K562 (cell line): Measurements from ENCODE around the gene SULT1A3. TPM values are rescaled to one million over a fixed set of nuclear protein-coding genes. Genes with fewer than 3 reads are reported as not detected.

Experiments
- ARID2 ChIP-seq: fragments of 450-650 bp; IDR thresholded peaks from 2 replicates; pipeline ENCODE4 v1.6.1; 2017; ENCODE audit warnings: antibody characterized with exemption, mild to moderate bottlenecking
- GATA2 ChIP-seq: sonication (generic); formaldehyde crosslinking; IDR thresholded peaks from 2 replicates; pipeline ENCODE4 v1.4.0; 2020; ENCODE audit warnings: mild to moderate bottlenecking, missing genetic modification reagents
- HINFP ChIP-seq: fragments of 450-650 bp; conservative IDR thresholded peaks from 2 replicates; pipeline ENCODE4 v1.6.1; 2016; ENCODE audit warnings: missing genetic modification characterization, low read depth, mild to moderate bottlenecking, control low read depth, missing compliant biosample characterization
- HNRNPUL1 ChIP-seq: fragments of 200-400 bp; formaldehyde crosslinking; IDR thresholded peaks from 2 replicates; pipeline ENCODE4 v1.6.1; 2017; ENCODE audit warnings: low read length
- KAT8 ChIP-seq: fragments of 450-650 bp; IDR thresholded peaks from 2 replicates; pipeline ENCODE4 v1.6.1; 2016; ENCODE audit warnings: low read depth, mild to moderate bottlenecking
- KDM5B ChIP-seq: fragments of 200-600 bp; sonication (generic); IDR thresholded peaks from 2 replicates; pipeline ENCODE4 v1.6.1; 2012; ENCODE audit warnings: low read depth, mild to moderate bottlenecking, moderate library complexity, low read length, control low read depth, inconsistent platforms; ENCODE audit not compliant: insufficient replicate concordance
- MTA2 ChIP-seq: fragments of 450-650 bp; IDR thresholded peaks from 2 replicates; pipeline ENCODE4 v1.6.1; 2016; ENCODE audit warnings: low read depth
- MTA3 ChIP-seq: fragments of 450-650 bp; formaldehyde crosslinking; IDR thresholded peaks from 2 replicates; pipeline ENCODE4 v1.6.1; 2017; ENCODE audit warnings: mild to moderate bottlenecking, borderline replicate concordance
- NR0B1 ChIP-seq: fragments of 450-650 bp; IDR thresholded peaks from one replicate; pipeline ENCODE4 v1.6.1; 2018; ENCODE audit warnings: mild to moderate bottlenecking, moderate library complexity; ENCODE audit not compliant: partially characterized antibody
- PKNOX1 ChIP-seq: fragments of 450-650 bp; IDR thresholded peaks from 2 replicates; pipeline ENCODE4 v1.6.1; 2016
- RBM34 ChIP-seq: fragments of 200-400 bp; formaldehyde crosslinking; IDR thresholded peaks from 2 replicates; pipeline ENCODE4 v1.6.1; 2018; ENCODE audit warnings: low read length, borderline replicate concordance; ENCODE audit not compliant: insufficient read depth
- SAP30 ChIP-seq: fragments of 200-600 bp; sonication (generic); IDR thresholded peaks from 2 replicates; pipeline ENCODE4 v1.6.1; 2012; ENCODE audit warnings: borderline replicate concordance, low read depth, mild to moderate bottlenecking, moderate library complexity, low read length, control low read depth, inconsistent platforms; ENCODE audit not compliant: insufficient read depth, poor library complexity, severe bottlenecking
- ZNF347 ChIP-seq: fragments of 450-650 bp; formaldehyde crosslinking; IDR thresholded peaks from 2 replicates; pipeline ENCODE4 v1.4.0; 2020; ENCODE audit warnings: low read depth, mild to moderate bottlenecking, moderate library complexity
- ZNF407 ChIP-seq: fragments of 450-650 bp; IDR thresholded peaks from 2 replicates; pipeline ENCODE4 v1.6.1; 2016; ENCODE audit warnings: low read depth
- ZNF507 ChIP-seq: conservative IDR thresholded peaks from 2 replicates; pipeline ENCODE4 v1.6.1; 2017; ENCODE audit warnings: missing genetic modification characterization, missing compliant biosample characterization
- polyA plus RNA-seq, 8 experiments: library from polyadenylated mRNA; depleted of rRNA in 4 of 8; stranded (reverse) in 5 of 8; unstranded in 3 of 8; fragments of >200 nt; fragmentation: Nextera tagmentation in 2 of 8; fragmentation: Illumina TruSeq in 1 of 8; extraction: Ambion mirVana in 2 of 8; extraction: Trizol in 1 of 8; gene quantifications; 2 replicates each; pipeline versions ENCODE4 v1.2.1 to v1.2.3, GENCODE V29; 2011 to 2014; ENCODE audit warnings: inconsistent platforms in 1 of 8, missing spikeins in 1 of 8
- total RNA-seq, 7 experiments: library from RNA; depleted of rRNA in 6 of 7; stranded (reverse); fragments of >200 nt in 6 of 7; fragmentation: Illumina TruSeq in 2 of 7; extraction: Trizol in 2 of 7; gene quantifications; 2 replicates each; pipeline versions ENCODE4 v1.2.1 to v1.2.3, GENCODE V29; 2011 to 2021; ENCODE audit warnings: low replicate concordance in 1 of 7

The SULT1A3 gene
- total and polyA plus RNA-seq, 9 of the 15 experiments (the other 6 are each of a cell fraction or from before 2014, with no cell fraction given): 2.4 to 18.0 (median 7.3) TPM

GRCh38 chr16:30186782-30187555 is 12.1 kb upstream of the SULT1A3 start (continued):
- TF ChIP-seq ZNF407 (no peak), HINFP (tag) (no peak), MTA3 (peak; percentile 83), ARID2 (no peak), SAP30 (no peak), MTA2 (no peak; the same call in 1 of the 2 replicates), KDM5B (no peak), PKNOX1 (peak; percentile 4; the same call in 1 of the 2 replicates), ZNF347 (CRISPR knock-in tag) (no peak), NR0B1 (no peak), HNRNPUL1 (no peak), RBM34 (no peak), ZNF507 (tag) (no peak), GATA2 (peak; percentile 74), KAT8 (no peak)
